Activated naive CD8-positive, alpha-beta T cell (primary cell): ENCODE data around the gene REXO1.

ENCODE experiments used
- H3K27ac Mint-ChIP-seq: one replicate; pipeline ENCODE4 v1.8.0; 2021; ENCODE audit warnings: mixed read lengths
- H3K27me3 Mint-ChIP-seq: one replicate; pipeline ENCODE4 v1.8.0; 2021; ENCODE audit warnings: mixed read lengths
- H3K36me3 Mint-ChIP-seq: one replicate; pipeline ENCODE4 v1.8.0; 2021; ENCODE audit warnings: mixed read lengths
- H3K4me1 Mint-ChIP-seq: one replicate; pipeline ENCODE4 v1.8.0; 2021; ENCODE audit warnings: low read depth, mixed read lengths
- H3K4me3 Mint-ChIP-seq: one replicate; pipeline ENCODE4 v1.8.0; 2021; ENCODE audit warnings: mild to moderate bottlenecking, mixed read lengths
- H3K9me3 Mint-ChIP-seq: one replicate; pipeline ENCODE4 v1.8.0; 2021; ENCODE audit warnings: low read depth, mixed read lengths

REXO1 gene

GRCh38 chr19:1776606-1777147, 71.6 kb downstream of the REXO1 start:
- Mint-ChIP-seq H3K27me3 (peaks cover 38% of the 10 kb centered on the region), H3K4me3 (no peak overlapping the region), H3K27ac (no peak overlapping the region), H3K4me1 (peaks cover 7% of the 10 kb centered on the region), H3K36me3 (no peaks in the 10 kb centered on the region), H3K9me3 (no peaks in the 10 kb centered on the region)

- peaks cover under 1% of the 10 kb centered on the region for H3K36me3 Mint-ChIP-seq
- H3K4me1 Mint-ChIP-seq = peaks cover 7% of the 10 kb centered on the region
- H3K9me3 Mint-ChIP-seq = peaks cover 2% of the 10 kb centered on the region
- H3K27ac Mint-ChIP-seq = no peak overlapping the region
- no peak overlapping the region for H3K4me3 Mint-ChIP-seq
- peaks cover 41% of the 10 kb centered on the region for H3K27me3 Mint-ChIP-seq
Measured at GRCh38 chr19:1775951-1776605, 72.2 kb downstream of the REXO1 start.

GRCh38 chr19:1774989-1775772, 73.1 kb downstream of the REXO1 start:
- Mint-ChIP-seq H3K36me3 (peaks cover 6% of the 10 kb centered on the region), H3K27ac (no peak overlapping the region), H3K27me3 (peaks cover 44% of the 10 kb centered on the region), H3K4me1 (peaks cover 7% of the 10 kb centered on the region), H3K9me3 (peaks cover 11% of the 10 kb centered on the region), H3K4me3 (no peak overlapping the region)

- Mint-ChIP-seq H3K27me3 (peaks cover 43% of the 10 kb centered on the region), H3K36me3 (peaks cover 6% of the 10 kb centered on the region), H3K4me1 (peaks cover 3% of the 10 kb centered on the region), H3K9me3 (peaks cover 14% of the 10 kb centered on the region), H3K4me3 (no peak overlapping the region), H3K27ac (no peak overlapping the region)
Measured at GRCh38 chr19:1773184-1773583, 75.1 kb downstream of the REXO1 start.

- H3K27me3 Mint-ChIP-seq = peaks cover 35% of the 10 kb centered on the region
- H3K27ac Mint-ChIP-seq = no peak overlapping the region
- H3K4me1 Mint-ChIP-seq = no peaks in the 10 kb centered on the region
- H3K9me3 Mint-ChIP-seq = peaks cover 14% of the 10 kb centered on the region
- H3K4me3 Mint-ChIP-seq = no peak overlapping the region
- peaks cover 6% of the 10 kb centered on the region for H3K36me3 Mint-ChIP-seq
Measured at GRCh38 chr19:1770866-1771576, 77.3 kb downstream of the REXO1 start.

- H3K27ac Mint-ChIP-seq = no peak overlapping the region
- no peaks in the 10 kb centered on the region for H3K4me1 Mint-ChIP-seq
- peaks cover 14% of the 10 kb centered on the region for H3K9me3 Mint-ChIP-seq
- H3K36me3 Mint-ChIP-seq = peaks cover 6% of the 10 kb centered on the region
- no peak overlapping the region for H3K4me3 Mint-ChIP-seq
- H3K27me3 Mint-ChIP-seq = peaks cover 42% of the 10 kb centered on the region
Measured at GRCh38 chr19:1769645-1769985, 78.7 kb downstream of the REXO1 start.

- H3K36me3 Mint-ChIP-seq = peaks cover 6% of the 10 kb centered on the region
- H3K9me3 Mint-ChIP-seq = peaks cover 14% of the 10 kb centered on the region
- H3K27me3 Mint-ChIP-seq = peaks cover 40% of the 10 kb centered on the region
- no peaks in the 10 kb centered on the region for H3K4me1 Mint-ChIP-seq
- H3K4me3 Mint-ChIP-seq = no peak overlapping the region
- no peak overlapping the region for H3K27ac Mint-ChIP-seq
Measured at GRCh38 chr19:1768918-1769644, 79.2 kb downstream of the REXO1 start.

GRCh38 chr19:1768248-1768647, 80.0 kb downstream of the REXO1 start:
- H3K4me3 Mint-ChIP-seq = no peak overlapping the region
- no peaks in the 10 kb centered on the region for H3K4me1 Mint-ChIP-seq
- peaks cover 38% of the 10 kb centered on the region for H3K27me3 Mint-ChIP-seq
- peaks cover 6% of the 10 kb centered on the region for H3K36me3 Mint-ChIP-seq
- H3K27ac Mint-ChIP-seq = no peak overlapping the region
- peaks cover 14% of the 10 kb centered on the region for H3K9me3 Mint-ChIP-seq

- Mint-ChIP-seq H3K4me1 (no peaks in the 10 kb centered on the region), H3K4me3 (no peak overlapping the region), H3K36me3 (peaks cover 6% of the 10 kb centered on the region), H3K27me3 (peaks cover 36% of the 10 kb centered on the region), H3K27ac (no peak overlapping the region), H3K9me3 (peaks cover 14% of the 10 kb centered on the region)
Measured at GRCh38 chr19:1767464-1767933, 80.8 kb downstream of the REXO1 start.

GRCh38 chr19:1766800-1767352, 81.4 kb downstream of the REXO1 start:
- no peak overlapping the region for H3K27ac Mint-ChIP-seq
- no peak overlapping the region for H3K4me3 Mint-ChIP-seq
- peaks cover 6% of the 10 kb centered on the region for H3K36me3 Mint-ChIP-seq
- H3K9me3 Mint-ChIP-seq = peaks cover 14% of the 10 kb centered on the region
- no peaks in the 10 kb centered on the region for H3K4me1 Mint-ChIP-seq
- H3K27me3 Mint-ChIP-seq = peaks cover 34% of the 10 kb centered on the region

- Mint-ChIP-seq H3K27ac (no peak overlapping the region), H3K27me3 (peaks cover 36% of the 10 kb centered on the region), H3K36me3 (peaks cover 6% of the 10 kb centered on the region), H3K9me3 (peaks cover 12% of the 10 kb centered on the region), H3K4me1 (no peaks in the 10 kb centered on the region), H3K4me3 (no peak overlapping the region)
Measured at GRCh38 chr19:1765904-1766799, 82.1 kb downstream of the REXO1 start.
